ENCODE results near the gene GINM1.

GINM1 gene

GRCh38 chr6:149563928-149564325 lies 2.2 kb upstream of the GINM1 start:
- in situ Hi-C loops (cut with HindIII; ENCODE audit: low pct_unique_long_range_greater_than_20kb, low sequenced_read_pairs): no loop called here

GRCh38 chr6:149566410-149567193 lies 427 bp downstream of the GINM1 start:
- TF ChIP-seq JUND (IDR thresholded peaks at IDR 0.05; ENCODE audit: low read depth): no peak
- in situ Hi-C loops (cut with HindIII; ENCODE audit: low pct_unique_long_range_greater_than_20kb, low sequenced_read_pairs): no loop called here
- DNase-seq (ENCODE audit: low read depth in 1 of 2, low spot score in 1 of 2): peak; percentile 16 to 57

More at GRCh38 chr6:149563928-149564325, 2.2 kb upstream of the GINM1 start:
- DNase-seq (ENCODE audit: low read depth in 1 of 2, low spot score in 1 of 2): no peak
- TF ChIP-seq JUND (IDR thresholded peaks at IDR 0.05; ENCODE audit: low read depth): no peak

GRCh38 chr6:149567194-149567586 lies 1.0 kb downstream of the GINM1 start:
- DNase-seq (ENCODE audit: low read depth in 1 of 2, low spot score in 1 of 2): no peak
- no peak for TF ChIP-seq JUND (IDR thresholded peaks at IDR 0.05; ENCODE audit: low read depth)
- in situ Hi-C loops (cut with HindIII; ENCODE audit: low pct_unique_long_range_greater_than_20kb, low sequenced_read_pairs): no loop called here

DNA sequence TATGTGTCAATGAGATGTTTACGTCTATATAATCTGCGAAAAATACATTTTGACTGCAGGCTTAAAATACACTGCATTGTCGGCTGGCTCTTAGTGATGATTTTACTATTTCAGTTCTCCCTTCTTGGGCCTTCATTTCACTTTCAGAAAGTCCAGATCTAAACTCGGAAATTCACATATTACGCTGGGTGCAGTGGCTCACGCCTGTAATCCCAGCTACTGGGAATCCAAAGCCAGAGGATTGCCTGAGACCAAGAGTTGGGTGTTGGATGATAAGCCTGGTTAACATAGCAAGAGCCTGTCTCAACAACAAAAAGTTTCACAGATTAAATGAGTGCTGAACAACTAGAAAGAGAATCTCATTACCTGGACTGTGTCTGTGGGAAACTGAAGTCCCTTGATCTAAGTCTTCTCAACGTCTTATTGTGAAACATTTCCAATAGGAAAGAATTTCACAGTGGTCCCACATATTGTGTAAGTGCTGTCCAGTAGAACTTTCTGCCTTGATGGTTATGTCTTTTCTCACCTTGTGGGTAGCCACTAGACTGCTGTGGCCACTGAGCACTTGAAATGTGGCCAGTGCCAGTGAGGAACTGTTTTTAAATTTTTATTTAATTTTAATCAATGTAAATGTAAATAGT lies 1.9 kb downstream of the GINM1 start:
- no peak for DNase-seq (ENCODE audit: low read depth in 1 of 2, low spot score in 1 of 2)
- in situ Hi-C loops (cut with HindIII; ENCODE audit: low pct_unique_long_range_greater_than_20kb, low sequenced_read_pairs): no loop called here

GRCh38 chr6:149580880-149581279 lies 14.7 kb downstream of the GINM1 start:
- no peak for DNase-seq (ENCODE audit: low read depth in 1 of 2, low spot score in 1 of 2)
- no peak for TF ChIP-seq JUND (IDR thresholded peaks at IDR 0.05; ENCODE audit: low read depth)
- in situ Hi-C loops (cut with HindIII; ENCODE audit: low pct_unique_long_range_greater_than_20kb, low sequenced_read_pairs): no loop called here

More for the DNA sequence above, 1.9 kb downstream of the GINM1 start:
- TF ChIP-seq JUND (IDR thresholded peaks at IDR 0.05; ENCODE audit: low read depth): no peak

- TF ChIP-seq JUND (IDR thresholded peaks at IDR 0.05; ENCODE audit: low read depth): no peak
- in situ Hi-C loops (cut with HindIII; ENCODE audit: low pct_unique_long_range_greater_than_20kb, low sequenced_read_pairs): no loop called here
- DNase-seq (ENCODE audit: low read depth in 1 of 2, low spot score in 1 of 2): no peak
Observed at GRCh38 chr6:149581349-149581748, 15.2 kb downstream of the GINM1 start.

DNA sequence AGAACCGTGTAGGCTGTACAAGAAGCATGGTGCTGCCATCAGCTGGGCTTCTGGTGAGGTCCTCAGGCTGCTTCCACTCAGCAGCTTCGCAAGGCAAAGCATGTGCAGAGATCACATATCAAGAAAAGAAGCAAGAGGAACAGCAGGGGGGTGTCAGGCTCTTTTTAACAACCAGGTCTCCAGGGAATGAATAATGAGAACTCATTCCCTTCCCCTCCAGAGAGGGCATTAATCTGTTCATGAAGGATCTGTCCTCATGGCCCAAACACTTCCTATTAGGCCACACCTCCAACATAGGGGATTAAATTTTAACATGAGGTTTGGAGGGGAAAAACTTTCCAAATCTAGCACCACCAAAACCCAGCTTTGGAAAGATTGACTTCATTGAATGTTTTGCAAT lies 20.0 kb downstream of the GINM1 start:
- in situ Hi-C loops (cut with HindIII; ENCODE audit: low pct_unique_long_range_greater_than_20kb, low sequenced_read_pairs): no loop called here
- no peak for TF ChIP-seq JUND (IDR thresholded peaks at IDR 0.05; ENCODE audit: low read depth)
- DNase-seq (ENCODE audit: low read depth in 1 of 2, low spot score in 1 of 2): no peak

DNA sequence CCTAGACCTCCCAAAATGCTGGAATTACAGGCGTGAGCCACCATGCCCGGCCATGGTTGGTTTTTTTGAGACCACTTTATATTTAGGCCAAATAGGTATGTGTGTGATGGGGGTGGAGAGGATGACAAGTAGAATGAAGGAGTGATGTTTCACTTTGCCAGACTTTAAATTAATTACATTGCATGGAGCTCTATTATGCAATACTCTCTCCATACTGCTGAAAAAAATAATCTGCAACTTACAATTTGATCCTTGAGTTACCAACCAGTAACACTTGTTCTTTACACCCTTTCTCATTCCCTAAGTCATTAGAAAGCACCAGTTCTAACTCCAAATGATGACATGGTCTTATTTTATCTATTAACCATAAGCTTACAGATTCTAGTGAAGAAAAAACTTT lies 26.8 kb downstream of the GINM1 start:
- in situ Hi-C loops (cut with HindIII; ENCODE audit: low pct_unique_long_range_greater_than_20kb, low sequenced_read_pairs): no loop called here
- no peak for DNase-seq (ENCODE audit: low read depth in 1 of 2, low spot score in 1 of 2)
- no peak for TF ChIP-seq JUND (IDR thresholded peaks at IDR 0.05; ENCODE audit: low read depth)

DNA sequence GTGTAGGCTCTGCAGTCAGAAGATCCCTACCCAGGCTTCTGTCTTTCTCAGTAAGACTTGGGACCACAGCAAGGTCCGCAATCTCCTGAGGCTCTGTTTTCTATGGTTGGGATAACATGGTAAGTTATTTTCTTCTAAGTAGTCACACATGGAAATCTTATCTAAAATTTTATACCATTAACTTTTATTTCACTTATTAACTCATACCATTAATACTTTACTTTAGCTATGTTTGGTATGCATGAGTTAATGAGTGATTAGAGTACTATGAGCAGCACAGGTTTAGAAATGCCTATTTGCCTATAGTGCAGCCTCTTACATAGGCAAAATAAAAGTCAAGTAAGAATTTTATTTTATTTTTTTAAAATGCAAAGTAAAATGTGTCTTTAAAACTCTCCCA lies 27.2 kb downstream of the GINM1 start:
- no peak for TF ChIP-seq JUND (IDR thresholded peaks at IDR 0.05; ENCODE audit: low read depth)
- DNase-seq (ENCODE audit: low read depth in 1 of 2, low spot score in 1 of 2): no peak
- in situ Hi-C loops (cut with HindIII; ENCODE audit: low pct_unique_long_range_greater_than_20kb, low sequenced_read_pairs): no loop called here

GRCh38 chr6:149600508-149600907 lies 34.3 kb downstream of the GINM1 start:
- DNase-seq (ENCODE audit: low read depth in 1 of 2, low spot score in 1 of 2): no peak
- in situ Hi-C loops (cut with HindIII; ENCODE audit: low pct_unique_long_range_greater_than_20kb, low sequenced_read_pairs): no loop called here
- no peak for TF ChIP-seq JUND (IDR thresholded peaks at IDR 0.05; ENCODE audit: low read depth)

DNA sequence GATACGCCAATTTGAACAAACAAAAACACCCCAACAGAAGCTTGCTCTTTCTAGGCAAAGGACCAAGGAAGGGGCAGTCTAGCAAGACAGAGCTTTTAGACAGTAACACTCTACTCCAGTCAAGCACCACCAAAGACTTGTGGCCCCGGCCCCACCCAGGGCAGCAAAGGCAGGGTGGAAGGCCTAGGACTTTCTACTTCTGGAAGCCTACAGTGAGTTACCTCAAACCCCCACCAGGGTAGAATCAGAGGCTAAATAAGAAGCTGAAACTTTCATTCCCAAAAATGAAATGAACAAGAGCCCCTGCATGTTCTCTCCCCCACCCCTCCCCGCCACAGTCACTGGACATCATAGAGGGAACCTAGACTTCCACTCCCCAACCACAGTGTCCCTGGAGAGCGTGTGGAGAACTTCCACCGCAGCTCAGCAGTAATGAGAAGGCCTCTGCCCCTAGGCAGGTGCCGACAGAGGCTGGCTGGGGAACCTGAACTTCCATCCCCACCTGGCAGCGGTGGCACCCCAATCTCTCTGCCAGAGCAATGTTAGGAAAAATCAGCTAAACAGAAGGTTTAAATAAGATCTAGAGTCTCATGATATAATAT lies 42.3 kb downstream of the GINM1 start:
- TF ChIP-seq JUND (IDR thresholded peaks at IDR 0.05; ENCODE audit: low read depth): no peak
- in situ Hi-C loops (cut with HindIII; ENCODE audit: low pct_unique_long_range_greater_than_20kb, low sequenced_read_pairs): no loop called here
- DNase-seq (ENCODE audit: low read depth in 1 of 2, low spot score in 1 of 2): no peak

GRCh38 chr6:149614337-149614736 lies 48.2 kb downstream of the GINM1 start:
- no peak for DNase-seq (ENCODE audit: low read depth in 1 of 2, low spot score in 1 of 2)
- in situ Hi-C loops (cut with HindIII; ENCODE audit: low pct_unique_long_range_greater_than_20kb, low sequenced_read_pairs): no loop called here
- no peak for TF ChIP-seq JUND (IDR thresholded peaks at IDR 0.05; ENCODE audit: low read depth)

GRCh38 chr6:149615805-149616204 lies 49.6 kb downstream of the GINM1 start:
- DNase-seq (ENCODE audit: low read depth in 1 of 2, low spot score in 1 of 2): no peak
- in situ Hi-C loops (cut with HindIII; ENCODE audit: low pct_unique_long_range_greater_than_20kb, low sequenced_read_pairs): no loop called here
- TF ChIP-seq JUND (IDR thresholded peaks at IDR 0.05; ENCODE audit: low read depth): no peak
